HCT116 (cell line): ENCODE results near the gene ELN. TPM values are rescaled to one million over a fixed set of nuclear protein-coding genes. Genes with fewer than 3 reads are reported as not detected.

Source experiments
- ATAC-seq: fragments of 200-7000 bp; cut with Tn5 transposase; 2 replicates; pipeline ENCODE4 v1.9.1; 2020; ENCODE audit warnings: mild to moderate bottlenecking, moderate library complexity
- BruUV-seq: library from RNA; stranded (reverse); fragments of 400-500 nt; replicated peaks from 2 replicates; lab custom pipeline; 2021; lab: Mats Ljungman, UMichigan
- CTCF ChIA-PET: fragments of 300-600 bp; sonication (Branson Sonifier 250); formaldehyde crosslinking; loops from one replicate; lab custom pipeline; 2021; ENCODE audit warnings: antibody characterized with exemption; lab: Charles Lee
- POLR2A ChIA-PET: fragments of 300-600, 350-600 bp; sonication (Branson Sonifier 250); formaldehyde crosslinking; loops from one replicate; lab custom pipeline; 2021; ENCODE audit warnings: antibody characterized with exemption; lab: Charles Lee
- RAD21 ChIA-PET, 2 experiments: fragments of 300-600 bp; sonication (Branson Sonifier 250); formaldehyde crosslinking; loops; one replicate each; lab custom pipeline; 2023; ENCODE audit warnings: low total read pairs in 2 of 2; ENCODE audit not compliant: uncharacterized antibody in 2 of 2, unreplicated experiment in 2 of 2, low non-redundant PET in 1 of 2; lab: Charles Lee
- DNase-seq: peaks from one replicate; pipeline ENCODE4 v3.0.0-alpha.2; 2010; ENCODE audit warnings: low read depth, low spot score
- H2AFZ ChIP-seq: fragments of 200-600 bp; shearing (Covaris generic), sonication (generic); 2 replicates; pipeline ENCODE4 v1.6.1; 2017; ENCODE audit warnings: low read depth, mixed run types, mixed read lengths, antibody characterized with exemption, low read length; ENCODE audit not compliant: poor library complexity, severe bottlenecking
- H3K27ac ChIP-seq: 2 replicates; pipeline ENCODE4 v1.5.1; 2012; ENCODE audit warnings: low read depth, low read length
- H3K27me3 ChIP-seq: fragments of 200-600 bp; sonication (generic); 2 replicates; pipeline ENCODE4 v1.6.1; 2016; ENCODE audit warnings: mixed run types, low read length, mixed read lengths; ENCODE audit not compliant: insufficient read depth
- H3K36me3 ChIP-seq, 2 experiments: fragments of 200-500 bp in 1 of 2; fragments of 200-600 bp in 1 of 2; sonication (Bioruptor generic) in 1 of 2; sonication (generic) in 1 of 2; 2 replicates each; pipeline versions ENCODE4 v1.5.1 to v1.6.1; 2014 to 2016; ENCODE audit warnings: low read length in 2 of 2, inconsistent platforms in 1 of 2, mixed read lengths in 1 of 2, mixed run types in 1 of 2; ENCODE audit not compliant: insufficient read depth in 2 of 2, control insufficient read depth in 1 of 2
- H3K4me1 ChIP-seq, 2 experiments: fragments of 200-600 bp in 1 of 2; sonication (generic) in 1 of 2; 2 replicates each; pipeline versions ENCODE4 v1.5.1 to v1.6.1; 2012 to 2017; ENCODE audit warnings: low read length in 2 of 2, inconsistent platforms in 1 of 2, mild to moderate bottlenecking in 1 of 2, mixed read lengths in 1 of 2, mixed run types in 1 of 2, moderate library complexity in 1 of 2; ENCODE audit not compliant: insufficient read depth in 2 of 2, control insufficient read depth in 1 of 2
- H3K4me2 ChIP-seq: fragments of 200-600 bp; sonication (generic); 2 replicates; pipeline ENCODE4 v1.6.1; 2017; ENCODE audit warnings: mixed run types, low read length, mixed read lengths
- H3K4me3 ChIP-seq, 2 experiments: fragments of 200-600 bp in 1 of 2; sonication (generic) in 1 of 2; replicated peaks in 1 of 2; 2 replicates each; pipeline ENCODE4 v1.5.1; 2011 to 2016; ENCODE audit warnings: low read length in 2 of 2, control low read depth in 1 of 2, low read depth in 1 of 2, mild to moderate bottlenecking in 1 of 2, mixed read lengths in 1 of 2, mixed run types in 1 of 2
- H3K79me2 ChIP-seq: fragments of 200-600 bp; sonication (generic); 2 replicates; pipeline ENCODE4 v1.6.1; 2017; ENCODE audit warnings: mild to moderate bottlenecking, mixed run types, low read length, moderate library complexity, mixed read lengths; ENCODE audit not compliant: insufficient read depth
- H3K9ac ChIP-seq: fragments of 200-600 bp; sonication (generic); 2 replicates; pipeline ENCODE4 v1.6.1; 2016; ENCODE audit warnings: low read length, mixed read lengths
- H3K9me2 ChIP-seq: fragments of 200-600 bp; sonication (generic), shearing (Covaris generic); 2 replicates; pipeline ENCODE4 v1.6.1; 2017; ENCODE audit warnings: mixed run types, mild to moderate bottlenecking, moderate library complexity; ENCODE audit not compliant: insufficient read depth
- H3K9me3 ChIP-seq, 2 experiments: fragments of 200-500 bp in 1 of 2; fragments of 200-600 bp in 1 of 2; sonication (Bioruptor generic) in 1 of 2; sonication (generic) in 1 of 2; 2 replicates each; pipeline ENCODE4 v1.6.1; 2014 to 2017; ENCODE audit warnings: low read length in 2 of 2, mixed read lengths in 2 of 2, inconsistent platforms in 1 of 2, low read depth in 1 of 2, mild to moderate bottlenecking in 1 of 2, mixed run types in 1 of 2, moderate library complexity in 1 of 2; ENCODE audit not compliant: control insufficient read depth in 1 of 2, insufficient read depth in 1 of 2
- H4K20me1 ChIP-seq: fragments of 200-600 bp; sonication (generic), shearing (Covaris generic); 2 replicates; pipeline ENCODE4 v1.6.1; 2017; ENCODE audit warnings: mixed run types, mild to moderate bottlenecking, moderate library complexity; ENCODE audit not compliant: insufficient read depth
- ATF3 ChIP-seq: IDR thresholded peaks from 2 replicates; pipeline ENCODE4 v1.6.1; 2012
- CBX3 ChIP-seq: IDR thresholded peaks from 2 replicates; pipeline ENCODE4 v1.6.1; 2012; ENCODE audit warnings: low read depth
- CEBPB ChIP-seq: IDR thresholded peaks from 2 replicates; pipeline ENCODE4 v1.6.1; 2012; ENCODE audit warnings: low read depth
- EGR1 ChIP-seq: IDR thresholded peaks from 2 replicates; pipeline ENCODE4 v1.6.1; 2012; ENCODE audit warnings: low read depth
- ELF1 ChIP-seq: IDR thresholded peaks from 2 replicates; pipeline ENCODE4 v1.6.1; 2012; ENCODE audit warnings: low read depth, borderline replicate concordance
- EZH2 ChIP-seq: fragments of 200-600 bp; sonication (generic); IDR thresholded peaks from 2 replicates; pipeline ENCODE4 v1.6.1; 2017; ENCODE audit warnings: antibody characterized with exemption, mixed run types
- EZH2phosphoT487 ChIP-seq: fragments of 200-600 bp; IDR thresholded peaks from 2 replicates; pipeline ENCODE4 v1.6.1; 2018; ENCODE audit warnings: antibody characterized with exemption, borderline replicate concordance
- FOSL1 ChIP-seq: IDR thresholded peaks from 2 replicates; pipeline ENCODE4 v1.6.1; 2012; ENCODE audit warnings: low read depth
- JUND ChIP-seq: IDR thresholded peaks from 2 replicates; pipeline ENCODE4 v1.6.1; 2012
- POLR2A ChIP-seq: IDR thresholded peaks from 2 replicates; pipeline ENCODE4 v1.7.0; 2011; ENCODE audit warnings: borderline replicate concordance; ENCODE audit not compliant: insufficient read depth, insufficient read length; ENCODE audit errors: extremely low read depth
- POLR2AphosphoS5 ChIP-seq: IDR thresholded peaks from 2 replicates; pipeline ENCODE4 v1.6.1; 2011; ENCODE audit warnings: mild to moderate bottlenecking, low read depth, low read length, moderate library complexity
- RAD21 ChIP-seq: IDR thresholded peaks from 2 replicates; pipeline ENCODE4 v1.6.1; 2012; ENCODE audit warnings: low read depth, mild to moderate bottlenecking
- REST ChIP-seq: IDR thresholded peaks from 2 replicates; pipeline ENCODE4 v1.6.1; 2012; ENCODE audit warnings: low read depth
- SP1 ChIP-seq: IDR thresholded peaks from 2 replicates; pipeline ENCODE4 v1.6.1; 2012; ENCODE audit warnings: low read depth
- SRF ChIP-seq: IDR thresholded peaks from 2 replicates; pipeline ENCODE4 v1.6.1; 2012; ENCODE audit warnings: low read depth
- TCF7L2 ChIP-seq: IDR thresholded peaks from 2 replicates; pipeline ENCODE4 v1.7.0; 2011; ENCODE audit warnings: borderline replicate concordance, inconsistent platforms; ENCODE audit not compliant: insufficient read depth, insufficient read length; ENCODE audit errors: extremely low read depth
- YY1 ChIP-seq: IDR thresholded peaks from 2 replicates; pipeline ENCODE4 v1.6.1; 2011; ENCODE audit warnings: low read length, low read depth, moderate library complexity, mild to moderate bottlenecking; ENCODE audit not compliant: insufficient replicate concordance; ENCODE audit errors: extremely low read depth
- ZBTB33 ChIP-seq: IDR thresholded peaks from 2 replicates; pipeline ENCODE4 v1.6.1; 2011; ENCODE audit warnings: mild to moderate bottlenecking, low read length, moderate library complexity; ENCODE audit not compliant: insufficient replicate concordance; ENCODE audit errors: extremely low read depth
- ZFX ChIP-seq: fragments of 450-650 bp; IDR thresholded peaks from 2 replicates; pipeline ENCODE4 v1.6.1; 2017
- ZNF274 ChIP-seq: fragments of 200-500 bp; sonication (Bioruptor generic); IDR thresholded peaks from 2 replicates; pipeline ENCODE4 v1.6.1; 2014; ENCODE audit warnings: mild to moderate bottlenecking, low read depth, low read length, inconsistent platforms
- intact Hi-C: fragments of 100-400 bp; cut with micrococcal nuclease; formaldehyde crosslinking; loops from 2 replicates; pipeline ENCODE4 v1.10.0; 2022
- total RNA-seq: library from RNA; stranded (reverse); gene quantifications from one replicate; pipeline ENCODE4 v1.2.1, GENCODE V29; 2021; ENCODE audit not compliant: unreplicated experiment

Gene ELN
- total RNA-seq, 1 experiment from 2014 or later = 0.17 TPM

GRCh38 chr7:74057987-74058386 is 30.0 kb downstream of the ELN start (continued):
- no peak for TF ChIP-seq ZBTB33
- no peak for TF ChIP-seq EZH2phosphoT487
- TF ChIP-seq ATF3 = no peak
- no peak for TF ChIP-seq RAD21

GRCh38 chr7:74058486-74058885 is 30.5 kb downstream of the ELN start:
- POLR2A ChIA-PET = no interaction called here
- BruUV-seq = no TSS peak
- Histone ChIP-seq H3K36me3 (no peaks in the 10 kb centered on the region), H3K9ac (no peak overlapping the region), H3K79me2 (no peaks in the 10 kb centered on the region), H4K20me1 (no peaks in the 10 kb centered on the region), H3K9me2 (no peaks in the 10 kb centered on the region), H3K4me2 (no peak overlapping the region), H3K4me1 (peaks cover 15 to 31% of the 10 kb centered on the region in 2 experiments), H2AFZ (no peak overlapping the region), H3K9me3 (no peaks in the 10 kb centered on the region), H3K27me3 (peaks cover 3% of the 10 kb centered on the region), H3K4me3 (no peak overlapping the region), H3K27ac (no peak overlapping the region)
- DNase-seq = no peak
- CTCF ChIA-PET = no interaction called here
- ATAC-seq = no peak
- intact Hi-C loops = no loop called here
- RAD21 ChIA-PET = no interaction called here
- TF ChIP-seq FOSL1 = no peak
- no peak for TF ChIP-seq SRF
- TF ChIP-seq POLR2A = no peak
- TF ChIP-seq RAD21 = no peak
- no peak for TF ChIP-seq CBX3
- TF ChIP-seq TCF7L2 = no peak
- no peak for TF ChIP-seq JUND
- no peak for TF ChIP-seq ELF1
- TF ChIP-seq ZFX = no peak
- no peak for TF ChIP-seq REST
- TF ChIP-seq POLR2AphosphoS5 = no peak
- no peak for TF ChIP-seq YY1
- TF ChIP-seq ZNF274 = no peak
- no peak for TF ChIP-seq EGR1
- TF ChIP-seq EZH2 = no peak
- no peak for TF ChIP-seq CEBPB
- no peak for TF ChIP-seq ATF3
- TF ChIP-seq SP1 = no peak
